A673 (cell line): Measurements from ENCODE around the gene SBF2. TPM values are rescaled to one million over a fixed set of nuclear protein-coding genes. Genes with fewer than 3 reads are reported as not detected.
"Not testable (repeated sequence)": the region's sequence is repeated elsewhere in the genome, so short reads cannot be mapped to it uniquely, and the experiment has no call there.

Experiments used
- BruUV-seq: library from RNA; stranded (reverse); fragments of 400-500 nt; replicated peaks from 2 replicates; lab custom pipeline; 2021; lab: Mats Ljungman, UMichigan
- CTCF ChIA-PET: fragments of 300-600 bp; sonication (Branson Sonifier 250); formaldehyde crosslinking; loops from one replicate; lab custom pipeline; 2022; ENCODE audit warnings: antibody characterized with exemption; lab: Charles Lee
- POLR2A ChIA-PET: fragments of 300-600 bp; sonication (Branson Sonifier 250); formaldehyde crosslinking; loops from one replicate; lab custom pipeline; 2022; ENCODE audit warnings: antibody characterized with exemption; ENCODE audit not compliant: low non-redundant PET; lab: Charles Lee
- DNase-seq: peaks from one replicate; pipeline ENCODE4 v3.0.0-alpha.2; 2015; ENCODE audit warnings: low spot score
- H3K27ac ChIP-seq: fragments of 200-600 bp; sonication (generic); 2 replicates; pipeline ENCODE4 v1.5.1; 2016; ENCODE audit warnings: mixed run types, low read depth, mild to moderate bottlenecking, mixed read lengths, antibody characterized with exemption, low read length; ENCODE audit not compliant: poor library complexity, severe bottlenecking
- H3K27me3 ChIP-seq: fragments of 200-600 bp; sonication (generic); replicated peaks from 2 replicates; pipeline ENCODE4 v1.6.1; 2017; ENCODE audit warnings: mixed run types, low read depth, mild to moderate bottlenecking, mixed read lengths, antibody characterized with exemption, low read length; ENCODE audit not compliant: insufficient read depth, poor library complexity
- H3K36me3 ChIP-seq: fragments of 200-600 bp; sonication (generic); 2 replicates; pipeline ENCODE4 v1.6.1; 2016; ENCODE audit warnings: mixed run types, mild to moderate bottlenecking, mixed read lengths, antibody characterized with exemption, low read length; ENCODE audit not compliant: insufficient read depth, poor library complexity, severe bottlenecking
- H3K4me1 ChIP-seq: fragments of 200-600 bp; sonication (generic); 2 replicates; pipeline ENCODE4 v1.6.1; 2017; ENCODE audit warnings: mixed run types, mild to moderate bottlenecking, mixed read lengths, antibody characterized with exemption, low read length; ENCODE audit not compliant: insufficient read depth, poor library complexity, severe bottlenecking
- H3K4me3 ChIP-seq: fragments of 200-600 bp; sonication (generic); 2 replicates; pipeline ENCODE4 v1.5.1; 2016; ENCODE audit warnings: low read depth, mixed run types, mild to moderate bottlenecking, mixed read lengths, low read length; ENCODE audit not compliant: poor library complexity, severe bottlenecking
- H3K9me3 ChIP-seq: fragments of 200-600 bp; sonication (generic); 2 replicates; pipeline ENCODE4 v1.6.1; 2016; ENCODE audit warnings: mixed run types, low read depth, mild to moderate bottlenecking, mixed read lengths, antibody characterized with exemption, low read length; ENCODE audit not compliant: poor library complexity, severe bottlenecking
- EZH2 ChIP-seq: fragments of 200-600 bp; sonication (generic); IDR thresholded peaks from 2 replicates; pipeline ENCODE4 v1.6.1; 2017; ENCODE audit warnings: borderline replicate concordance, low read depth, mild to moderate bottlenecking, mixed read lengths, antibody characterized with exemption, low read length; ENCODE audit not compliant: poor library complexity, severe bottlenecking
- intact Hi-C: fragments of 100-400 bp; cut with micrococcal nuclease; formaldehyde crosslinking; loops from one replicate; pipeline ENCODE4 v1.10.0; 2022; ENCODE audit not compliant: unreplicated experiment
- total RNA-seq: library from RNA; stranded (reverse); gene quantifications from 2 replicates; pipeline ENCODE4 v1.2.3, GENCODE V29; 2021
- TF ChIP-seq, protein P1 (sequence below): fragments of 300-800, 200-600 bp; sonication (generic); conservative IDR thresholded peaks from 2 replicates; pipeline ENCODE4 v1.5.1; 2017; ENCODE audit warnings: low read depth, mild to moderate bottlenecking, antibody characterized with exemption, low read length, moderate library complexity, mixed read lengths

The SBF2 gene
- total RNA-seq, 1 experiment from 2014 or later, result 31.8 TPM

DNA sequence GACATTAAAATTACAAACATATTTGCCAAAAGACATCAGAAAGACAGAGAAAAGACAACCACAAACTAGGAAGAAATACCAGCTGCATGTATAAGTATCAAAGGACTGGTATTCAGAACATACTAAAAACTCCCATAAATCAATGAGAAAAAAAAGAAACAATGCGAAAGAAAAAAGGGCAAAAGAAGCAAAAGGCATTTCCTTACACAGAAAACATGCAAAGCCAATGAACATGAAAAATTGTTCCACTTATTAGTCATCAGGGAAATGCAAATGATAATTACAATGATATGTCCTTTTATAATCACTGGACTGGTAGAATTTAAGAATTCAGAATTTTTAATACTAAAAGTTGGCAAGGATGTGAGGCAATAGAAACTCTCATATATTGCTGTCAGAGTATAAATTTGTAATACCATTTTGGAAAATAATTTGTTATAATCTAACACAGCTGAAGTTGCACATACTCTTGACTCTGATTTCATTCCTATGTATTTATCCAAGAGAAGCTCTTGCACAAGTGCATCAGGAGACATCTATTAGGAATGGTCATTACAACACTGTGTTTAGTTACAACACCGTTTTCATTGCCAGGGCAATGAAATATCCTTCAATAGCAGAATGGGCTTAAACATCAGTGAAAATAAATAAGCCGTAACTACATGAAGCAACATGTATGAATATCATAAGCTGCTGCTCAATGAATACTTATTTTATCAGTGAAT lies 350.5 kb downstream of the SBF2 start:
- ChIA-PET CTCF (no interaction called here), POLR2A (no interaction called here)
- no TSS peak for BruUV-seq
- Histone ChIP-seq H3K4me3 (no peak overlapping the region), H3K27me3 (no peaks in the 10 kb centered on the region), H3K4me1 (peaks cover 11% of the 10 kb centered on the region), H3K9me3 (no peaks in the 10 kb centered on the region), H3K36me3 (no peaks in the 10 kb centered on the region), H3K27ac (peak overlapping the region; percentile 58)
- intact Hi-C loops, result no loop called here
- peak; percentile 18 for DNase-seq
- TF ChIP-seq, protein P1, sequence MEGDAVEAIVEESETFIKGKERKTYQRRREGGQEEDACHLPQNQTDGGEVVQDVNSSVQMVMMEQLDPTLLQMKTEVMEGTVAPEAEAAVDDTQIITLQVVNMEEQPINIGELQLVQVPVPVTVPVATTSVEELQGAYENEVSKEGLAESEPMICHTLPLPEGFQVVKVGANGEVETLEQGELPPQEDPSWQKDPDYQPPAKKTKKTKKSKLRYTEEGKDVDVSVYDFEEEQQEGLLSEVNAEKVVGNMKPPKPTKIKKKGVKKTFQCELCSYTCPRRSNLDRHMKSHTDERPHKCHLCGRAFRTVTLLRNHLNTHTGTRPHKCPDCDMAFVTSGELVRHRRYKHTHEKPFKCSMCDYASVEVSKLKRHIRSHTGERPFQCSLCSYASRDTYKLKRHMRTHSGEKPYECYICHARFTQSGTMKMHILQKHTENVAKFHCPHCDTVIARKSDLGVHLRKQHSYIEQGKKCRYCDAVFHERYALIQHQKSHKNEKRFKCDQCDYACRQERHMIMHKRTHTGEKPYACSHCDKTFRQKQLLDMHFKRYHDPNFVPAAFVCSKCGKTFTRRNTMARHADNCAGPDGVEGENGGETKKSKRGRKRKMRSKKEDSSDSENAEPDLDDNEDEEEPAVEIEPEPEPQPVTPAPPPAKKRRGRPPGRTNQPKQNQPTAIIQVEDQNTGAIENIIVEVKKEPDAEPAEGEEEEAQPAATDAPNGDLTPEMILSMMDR, result no peak
- no peak for TF ChIP-seq EZH2

DNA sequence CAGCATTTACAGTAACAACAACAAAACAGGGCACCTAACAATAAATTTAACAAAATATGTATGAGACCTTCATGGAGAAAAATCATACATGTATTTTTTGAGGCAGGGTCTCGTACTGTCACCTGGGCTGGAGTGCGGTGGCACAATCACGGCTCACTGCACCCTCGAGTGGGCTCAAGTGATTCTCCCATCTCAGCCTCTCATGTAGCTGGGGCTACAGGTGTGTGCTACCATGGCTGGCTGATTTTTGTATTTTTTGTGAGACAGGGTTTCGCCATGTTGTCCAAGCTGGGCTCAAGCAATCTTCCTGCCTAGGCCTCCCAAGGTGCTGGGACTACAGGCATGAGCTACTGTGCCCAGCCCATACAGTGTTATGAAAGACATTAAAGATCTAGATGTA lies 352.0 kb downstream of the SBF2 start:
- DNase-seq, result no peak
- POLR2A ChIA-PET, result no interaction called here
- TF ChIP-seq, protein P1, result no peak
- no peak for TF ChIP-seq EZH2
- no TSS peak for BruUV-seq
- peaks cover 11% of the 10 kb centered on the region for H3K4me1 ChIP-seq
- H3K36me3 ChIP-seq, result no peaks in the 10 kb centered on the region
- H3K4me3 ChIP-seq, result no peak overlapping the region
- intact Hi-C loops, result no loop called here
- no peak overlapping the region for H3K27ac ChIP-seq
- no peaks in the 10 kb centered on the region for H3K9me3 ChIP-seq
- no peaks in the 10 kb centered on the region for H3K27me3 ChIP-seq
- CTCF ChIA-PET, result no interaction called here

DNA sequence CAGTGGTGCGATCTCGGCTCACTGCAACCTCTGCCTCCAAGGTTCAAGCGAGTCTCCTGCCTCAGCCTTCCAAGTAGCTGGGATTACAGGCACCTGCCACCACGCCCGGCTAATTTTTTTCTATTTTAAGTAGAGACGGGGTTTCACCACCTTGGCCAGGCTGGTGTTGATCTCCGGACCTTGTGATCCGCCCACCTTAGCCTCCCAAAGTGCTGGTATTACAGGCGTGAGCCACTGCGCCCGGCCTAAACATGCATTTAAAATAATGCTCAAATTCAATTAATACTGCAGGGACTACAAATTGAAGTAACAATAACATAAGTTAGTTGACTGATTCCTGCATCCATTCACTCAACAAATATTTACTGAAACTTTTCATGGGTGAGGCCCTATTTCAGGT lies 354.9 kb downstream of the SBF2 start:
- BruUV-seq, CTCF ChIA-PET, intact Hi-C loops, H3K9me3 ChIP-seq, H3K4me3 ChIP-seq, H3K36me3 ChIP-seq, DNase-seq, H3K27me3 ChIP-seq, POLR2A ChIA-PET, H3K27ac ChIP-seq: not testable (repeated sequence)
- H3K4me1 ChIP-seq, result peaks cover 11% of the 10 kb centered on the region

DNA sequence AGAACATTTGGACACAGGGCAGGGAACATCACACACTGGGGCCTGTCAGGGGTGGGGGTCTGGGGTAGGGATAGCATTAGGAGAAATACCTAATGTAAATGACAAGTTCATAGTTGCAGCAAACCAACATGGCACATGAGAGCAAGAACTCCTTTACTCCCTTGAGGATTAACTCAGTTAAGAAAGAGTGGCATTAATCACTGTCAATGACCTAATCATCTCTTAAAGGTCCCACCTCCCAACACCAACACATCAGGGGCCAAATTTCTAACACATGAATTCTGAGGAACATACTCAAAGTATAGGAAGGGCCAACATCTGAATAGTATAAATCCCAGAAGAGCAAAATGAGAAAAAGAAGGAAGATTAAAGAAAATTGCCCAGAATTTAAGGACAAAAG lies 357.3 kb downstream of the SBF2 start:
- ChIA-PET CTCF (no interaction called here), POLR2A (no interaction called here)
- no peak for TF ChIP-seq EZH2
- TF ChIP-seq, protein P1, result no peak
- no peak overlapping the region for H3K27ac ChIP-seq
- BruUV-seq, result no TSS peak
- intact Hi-C loops, result no loop called here
- H3K4me3 ChIP-seq, result no peak overlapping the region
- H3K36me3 ChIP-seq, result no peaks in the 10 kb centered on the region
- peak; percentile 8 for DNase-seq
- no peaks in the 10 kb centered on the region for H3K9me3 ChIP-seq
- no peaks in the 10 kb centered on the region for H3K4me1 ChIP-seq
- no peaks in the 10 kb centered on the region for H3K27me3 ChIP-seq

DNA sequence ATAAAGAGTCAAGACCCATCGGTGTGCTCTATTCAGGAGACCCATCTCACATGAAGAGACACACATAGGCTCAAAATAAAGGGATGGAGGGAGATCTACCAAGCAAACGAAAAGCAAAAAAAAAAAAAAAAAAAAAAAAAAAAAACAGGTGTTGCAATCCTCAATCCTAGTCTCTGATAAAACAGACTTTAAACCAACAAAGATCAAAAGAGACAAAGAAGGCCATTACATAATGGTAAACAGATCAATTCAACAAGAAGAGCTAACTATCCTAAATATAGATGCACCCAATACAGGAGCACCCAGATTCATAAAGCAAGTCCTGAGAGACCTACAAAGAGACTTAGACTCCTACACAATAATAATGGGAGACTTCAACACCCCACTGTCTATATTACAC lies 361.2 kb downstream of the SBF2 start:
- H3K9me3 ChIP-seq, H3K36me3 ChIP-seq, BruUV-seq, intact Hi-C loops, H3K27ac ChIP-seq, DNase-seq, H3K27me3 ChIP-seq, H3K4me1 ChIP-seq, POLR2A ChIA-PET, CTCF ChIA-PET, H3K4me3 ChIP-seq: not testable (repeated sequence)
